Keratinocyte (primary cell): ENCODE measurements around the gene SLC37A3. TPM values are rescaled to one million over a fixed set of nuclear protein-coding genes. Genes with fewer than 3 reads are reported as not detected.

Experiments
- DNase-seq: peaks from one replicate; pipeline ENCODE4 v3.0.0-alpha.2; 2011; ENCODE audit warnings: low read depth, missing footprints, low spot score
- FAIRE-seq: peaks from 2 replicates; lab custom pipeline; 2011; peaks lifted over from hg19 to GRCh38; lab: Jason Lieb, UNC
- H2AFZ ChIP-seq: 2 replicates; pipeline ENCODE4 v1.6.0; 2012; ENCODE audit warnings: low read length, control low read depth, inconsistent platforms; ENCODE audit not compliant: control insufficient read depth
- H3K27ac ChIP-seq: 2 replicates; pipeline ENCODE4 v1.5.1; 2011; ENCODE audit warnings: low read length; ENCODE audit not compliant: control insufficient read depth, insufficient read depth
- H3K27me3 ChIP-seq: 3 replicates; pipeline ENCODE4 v1.6.0; 2011; ENCODE audit warnings: low read length; ENCODE audit not compliant: control insufficient read depth, insufficient read depth; ENCODE audit errors: extremely low read depth
- H3K36me3 ChIP-seq, 2 experiments: 2 replicates in 1 of 2; 3 replicates in 1 of 2; pipeline ENCODE4 v1.5.1; 2011; ENCODE audit warnings: low read length in 2 of 2, mild to moderate bottlenecking in 1 of 2; ENCODE audit not compliant: control insufficient read depth in 2 of 2, insufficient read depth in 2 of 2; ENCODE audit errors: extremely low read depth in 1 of 2
- H3K4me1 ChIP-seq: 3 replicates; pipeline ENCODE4 v1.5.1; 2011; ENCODE audit warnings: low read length; ENCODE audit not compliant: control insufficient read depth, insufficient read depth; ENCODE audit errors: extremely low read depth
- H3K4me2 ChIP-seq: 3 replicates; pipeline ENCODE4 v1.6.0; 2011; ENCODE audit warnings: low read depth, low read length; ENCODE audit not compliant: control insufficient read depth, insufficient read depth; ENCODE audit errors: extremely low read depth
- H3K4me3 ChIP-seq, 3 experiments: fragments of 200-600 bp in 1 of 3; sonication (generic) in 1 of 3; 2 replicates in 2 of 3; 3 replicates in 1 of 3; pipeline ENCODE4 v1.5.1; 2011 to 2016; ENCODE audit warnings: low read length in 3 of 3, mild to moderate bottlenecking in 3 of 3, control low read depth in 2 of 3, inconsistent platforms in 1 of 3, low read depth in 1 of 3, mixed read lengths in 1 of 3, mixed run types in 1 of 3, moderate library complexity in 1 of 3; ENCODE audit not compliant: control insufficient read depth in 2 of 3, insufficient read depth in 2 of 3; ENCODE audit errors: extremely low read depth in 1 of 3
- H3K79me2 ChIP-seq: 2 replicates; pipeline ENCODE4 v1.6.0; 2012; ENCODE audit warnings: low read length; ENCODE audit not compliant: control insufficient read depth, insufficient read depth
- H3K9ac ChIP-seq: 3 replicates; pipeline ENCODE4 v1.6.0; 2011; ENCODE audit warnings: low read length; ENCODE audit not compliant: control insufficient read depth, insufficient read depth; ENCODE audit errors: extremely low read depth
- H3K9me1 ChIP-seq: 3 replicates; pipeline ENCODE4 v1.6.0; 2011; ENCODE audit warnings: low read length; ENCODE audit not compliant: control insufficient read depth, insufficient read depth; ENCODE audit errors: extremely low read depth
- H3K9me3 ChIP-seq: 2 replicates; pipeline ENCODE4 v1.5.1; 2012; ENCODE audit warnings: low read depth, low read length; ENCODE audit not compliant: control insufficient read depth
- H4K20me1 ChIP-seq: 3 replicates; pipeline ENCODE4 v1.6.0; 2011; ENCODE audit warnings: low read length; ENCODE audit not compliant: control insufficient read depth, insufficient read depth; ENCODE audit errors: extremely low read depth
- EZH2 ChIP-seq: IDR thresholded peaks from one replicate; pipeline ENCODE4 v1.6.1; 2012; ENCODE audit warnings: inconsistent platforms, mild to moderate bottlenecking, low read length, moderate library complexity
- dilution Hi-C: fragments of 300-500 bp; cut with MboI; formaldehyde crosslinking; loops from one replicate; pipeline ENCODE4 v1.7.0; 2020; ENCODE audit warnings: low sequenced_read_pairs; ENCODE audit not compliant: extremely low pct_ligation_motif_present
- polyA plus RNA-seq, 5 experiments: library from polyadenylated mRNA; depleted of rRNA in 3 of 5; stranded (reverse) in 3 of 5; stranded (forward) in 1 of 5; unstranded in 1 of 5; fragments of >200 nt; gene quantifications; 1 replicate in 1 of 5; 2 replicates in 3 of 5; 3 replicates in 1 of 5; pipeline versions ENCODE4 v1.2.1 to v1.2.3, GENCODE V29; 2011 to 2012; ENCODE audit warnings: missing spikeins in 2 of 5, low read depth in 1 of 5, low replicate concordance in 1 of 5
- TF ChIP-seq, protein P1 (sequence below), 3 experiments: IDR thresholded peaks in 1 of 3; conservative IDR thresholded peaks in 1 of 3; optimal IDR thresholded peaks in 1 of 3; 2 replicates in 2 of 3; 3 replicates in 1 of 3; pipeline versions ENCODE3 to v1.5.1; 2011; ENCODE audit warnings: low read length in 3 of 3, mild to moderate bottlenecking in 3 of 3, moderate library complexity in 2 of 3, control low read depth in 1 of 3, inconsistent platforms in 1 of 3; ENCODE audit not compliant: insufficient read depth in 2 of 3; ENCODE audit errors: extremely low read depth in 1 of 3

SLC37A3 gene
- polyA plus RNA-seq, 1 donor (not counting 4 experiments of a cell fraction or from before 2014, with no cell fraction given) = 51.4 TPM

DNA sequence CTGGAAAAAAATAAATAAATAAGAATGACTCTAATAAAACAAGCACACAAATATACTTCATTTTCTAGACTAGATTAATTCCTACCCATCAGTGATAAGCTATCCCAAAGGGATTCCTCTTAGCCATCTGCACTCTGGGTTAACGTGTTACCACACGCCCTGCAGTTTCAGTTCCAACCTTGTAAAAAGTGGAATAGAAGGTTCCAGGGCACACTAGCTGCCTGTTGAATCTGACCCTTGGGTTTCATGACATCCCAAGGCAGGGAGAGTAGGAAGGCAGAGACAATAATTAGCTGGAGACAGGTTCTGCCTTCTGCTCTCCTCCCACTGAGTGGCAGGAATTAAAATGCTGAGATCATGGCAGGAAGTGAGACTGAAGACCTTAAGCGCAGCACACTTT, 33.5 kb downstream of the SLC37A3 start:
- Histone ChIP-seq H3K4me2 (peak overlapping the region; percentile 65), H3K9me1 (no peaks in the 10 kb centered on the region), H3K9me3 (no peaks in the 10 kb centered on the region), H3K4me1 (peaks cover 7% of the 10 kb centered on the region), H3K27ac (peak overlapping the region; percentile 36), H3K4me3 (peak overlapping the region in 1 of 3 experiments; percentile 7), H4K20me1 (no peaks in the 10 kb centered on the region), H3K36me3 (peaks cover 0 to 7% of the 10 kb centered on the region in 2 experiments), H2AFZ (no peak overlapping the region), H3K9ac (peak overlapping the region; percentile 30), H3K79me2 (no peaks in the 10 kb centered on the region), H3K27me3 (no peaks in the 10 kb centered on the region)
- DNase-seq = peak; percentile 15
- peak; percentile 84 for FAIRE-seq
- no peak for TF ChIP-seq EZH2
- TF ChIP-seq, protein P1, sequence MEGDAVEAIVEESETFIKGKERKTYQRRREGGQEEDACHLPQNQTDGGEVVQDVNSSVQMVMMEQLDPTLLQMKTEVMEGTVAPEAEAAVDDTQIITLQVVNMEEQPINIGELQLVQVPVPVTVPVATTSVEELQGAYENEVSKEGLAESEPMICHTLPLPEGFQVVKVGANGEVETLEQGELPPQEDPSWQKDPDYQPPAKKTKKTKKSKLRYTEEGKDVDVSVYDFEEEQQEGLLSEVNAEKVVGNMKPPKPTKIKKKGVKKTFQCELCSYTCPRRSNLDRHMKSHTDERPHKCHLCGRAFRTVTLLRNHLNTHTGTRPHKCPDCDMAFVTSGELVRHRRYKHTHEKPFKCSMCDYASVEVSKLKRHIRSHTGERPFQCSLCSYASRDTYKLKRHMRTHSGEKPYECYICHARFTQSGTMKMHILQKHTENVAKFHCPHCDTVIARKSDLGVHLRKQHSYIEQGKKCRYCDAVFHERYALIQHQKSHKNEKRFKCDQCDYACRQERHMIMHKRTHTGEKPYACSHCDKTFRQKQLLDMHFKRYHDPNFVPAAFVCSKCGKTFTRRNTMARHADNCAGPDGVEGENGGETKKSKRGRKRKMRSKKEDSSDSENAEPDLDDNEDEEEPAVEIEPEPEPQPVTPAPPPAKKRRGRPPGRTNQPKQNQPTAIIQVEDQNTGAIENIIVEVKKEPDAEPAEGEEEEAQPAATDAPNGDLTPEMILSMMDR (optimal IDR thresholded peaks at IDR 0.05 in 1 of 3, IDR thresholded peaks at IDR 0.05 in 1 of 3, conservative IDR thresholded peaks at IDR 0.05 in 1 of 3; ENCODE audit: extremely low read depth in 1 of 3, insufficient read depth in 2 of 3, low read length in 3 of 3) = no peak
- dilution Hi-C loops = no loop called here

DNA sequence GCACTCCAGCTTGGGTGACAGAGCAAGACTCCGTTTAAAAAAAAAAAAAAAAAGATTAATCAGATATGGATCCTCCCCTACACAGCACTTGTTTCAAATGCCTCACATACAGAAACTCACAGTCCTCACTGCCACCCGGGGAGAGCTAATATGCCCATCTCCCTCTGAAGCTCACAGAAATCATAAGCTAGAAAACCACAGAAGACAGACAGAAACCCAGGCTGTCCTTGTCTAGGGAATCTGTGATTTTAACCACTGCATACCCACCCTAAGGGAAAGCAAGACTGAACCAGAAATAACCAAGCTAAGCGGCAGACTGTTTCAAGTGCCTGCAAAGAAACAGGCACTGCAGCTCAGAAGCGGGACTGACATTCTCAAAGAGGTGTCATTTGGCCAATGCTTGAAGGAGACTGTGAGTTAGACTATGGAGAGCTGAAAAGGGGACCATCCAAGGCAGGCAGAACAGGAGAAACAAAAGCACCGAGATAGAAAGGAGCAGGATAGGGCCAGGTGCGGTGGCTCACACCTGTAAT, 37.6 kb downstream of the SLC37A3 start:
- H2AFZ ChIP-seq = no peak overlapping the region
- H3K9ac ChIP-seq = no peak overlapping the region
- H3K4me3 ChIP-seq = no peak overlapping the region
- H4K20me1 ChIP-seq = no peaks in the 10 kb centered on the region
- H3K27ac ChIP-seq = no peak overlapping the region
- H3K9me1 ChIP-seq = no peaks in the 10 kb centered on the region
- no peak for DNase-seq
- no peak overlapping the region for H3K4me2 ChIP-seq
- H3K79me2 ChIP-seq = no peaks in the 10 kb centered on the region
- FAIRE-seq = no peak
- no peak for TF ChIP-seq EZH2
- TF ChIP-seq, protein P1 (optimal IDR thresholded peaks at IDR 0.05 in 1 of 3, IDR thresholded peaks at IDR 0.05 in 1 of 3, conservative IDR thresholded peaks at IDR 0.05 in 1 of 3; ENCODE audit: extremely low read depth in 1 of 3, insufficient read depth in 2 of 3, low read length in 3 of 3) = no peak
- peaks cover 3 to 7% of the 10 kb centered on the region in 2 experiments for H3K36me3 ChIP-seq
- peaks cover 7% of the 10 kb centered on the region for H3K4me1 ChIP-seq
- dilution Hi-C loops = no loop called here
- H3K9me3 ChIP-seq = no peaks in the 10 kb centered on the region
- no peaks in the 10 kb centered on the region for H3K27me3 ChIP-seq
